ENCODE results near the gene PTPRN2.

PTPRN2 gene

GRCh38 chr7:158123753-158124152 lies 463.9 kb downstream of the PTPRN2 start:
- DNase-seq = no peak

- no peak for DNase-seq
These were observed 464.4 kb downstream of the PTPRN2 start for GRCh38 chr7:158123214-158123613.

GRCh38 chr7:158121441-158122045 lies 466.1 kb downstream of the PTPRN2 start:
- DNase-seq = no peak

- no peak for DNase-seq
These were observed 466.9 kb downstream of the PTPRN2 start for GRCh38 chr7:158120716-158121115.

GRCh38 chr7:158120316-158120715 lies 467.3 kb downstream of the PTPRN2 start:
- DNase-seq = no peak

GRCh38 chr7:158117341-158118222 lies 470.0 kb downstream of the PTPRN2 start:
- DNase-seq = no peak

GRCh38 chr7:158116235-158116634 lies 471.4 kb downstream of the PTPRN2 start:
- no peak for DNase-seq

GRCh38 chr7:158114056-158114850 lies 473.4 kb downstream of the PTPRN2 start:
- DNase-seq = no peak

- no peak for DNase-seq
These were observed 474.1 kb downstream of the PTPRN2 start for GRCh38 chr7:158113321-158114025.

- no peak for DNase-seq
These were observed 474.9 kb downstream of the PTPRN2 start for GRCh38 chr7:158112571-158113320.

GRCh38 chr7:158111906-158112570 lies 475.6 kb downstream of the PTPRN2 start:
- no peak for DNase-seq

- peak in 1 of 2 experiments; percentile 21 for DNase-seq
These were observed 476.4 kb downstream of the PTPRN2 start for GRCh38 chr7:158111049-158111751.

GRCh38 chr7:158110661-158111048 lies 477.0 kb downstream of the PTPRN2 start:
- DNase-seq = no peak

GRCh38 chr7:158110034-158110590 lies 477.5 kb downstream of the PTPRN2 start:
- DNase-seq = no peak

GRCh38 chr7:158109364-158110033 lies 478.1 kb downstream of the PTPRN2 start:
- DNase-seq = no peak

GRCh38 chr7:158108646-158109293 lies 478.9 kb downstream of the PTPRN2 start:
- no peak for DNase-seq

- DNase-seq = no peak
These were observed 479.8 kb downstream of the PTPRN2 start for GRCh38 chr7:158107806-158108205.

GRCh38 chr7:158106272-158106671 lies 481.4 kb downstream of the PTPRN2 start:
- no peak for DNase-seq

- DNase-seq = no peak
These were observed 484.2 kb downstream of the PTPRN2 start for GRCh38 chr7:158103378-158103777.

Data from NCI-H524 (cell line).